Measurements from ENCODE around the gene GRIN1.
"Not testable (repeated sequence)": the region's sequence is repeated elsewhere in the genome, so short reads cannot be mapped to it uniquely, and the experiment has no call there.

Gene GRIN1

DNA sequence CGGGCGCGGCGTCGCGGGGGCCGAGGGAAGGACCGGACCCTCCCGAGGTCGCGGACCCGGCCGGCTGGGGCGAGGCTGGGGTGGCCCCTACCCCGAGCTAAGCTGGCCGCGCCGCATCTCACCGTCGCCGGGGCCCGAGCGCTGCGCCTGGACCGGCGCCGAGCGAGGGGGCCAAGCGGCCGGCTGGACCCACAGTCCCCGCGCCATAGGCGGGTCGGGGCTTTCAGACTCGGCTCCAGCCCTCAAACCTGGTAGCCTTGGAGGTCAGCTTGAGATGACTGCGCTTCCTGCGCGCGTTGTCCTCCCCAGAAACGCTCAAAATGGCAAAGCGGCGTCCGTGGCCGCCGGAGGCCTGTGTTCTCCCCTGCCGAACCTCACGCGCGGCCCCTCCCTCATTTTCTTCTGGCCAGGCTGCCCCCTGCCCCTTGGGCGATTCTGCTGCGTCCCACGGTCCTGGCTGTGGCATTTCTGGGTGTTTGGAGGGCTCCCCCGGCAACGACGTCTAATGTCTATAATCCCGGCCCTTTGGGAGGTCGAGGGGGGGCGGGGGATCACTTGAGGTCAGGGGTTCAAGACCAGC, 8.7 kb upstream of the GRIN1 start:
- peaks cover 25% of the 10 kb centered on the region for H3K4me1 Mint-ChIP-seq (ENCODE audit: low read depth)
- H3K9me3 Mint-ChIP-seq = no peaks in the 10 kb centered on the region
- peak overlapping the region; percentile 75 for H3K27ac Mint-ChIP-seq
- peak overlapping the region; percentile 84 for H3K4me3 Mint-ChIP-seq
- H3K27me3 Mint-ChIP-seq (ENCODE audit: low read depth) = peaks cover 4% of the 10 kb centered on the region
- peaks cover 2% of the 10 kb centered on the region for H3K36me3 Mint-ChIP-seq (ENCODE audit: low read depth)

DNA sequence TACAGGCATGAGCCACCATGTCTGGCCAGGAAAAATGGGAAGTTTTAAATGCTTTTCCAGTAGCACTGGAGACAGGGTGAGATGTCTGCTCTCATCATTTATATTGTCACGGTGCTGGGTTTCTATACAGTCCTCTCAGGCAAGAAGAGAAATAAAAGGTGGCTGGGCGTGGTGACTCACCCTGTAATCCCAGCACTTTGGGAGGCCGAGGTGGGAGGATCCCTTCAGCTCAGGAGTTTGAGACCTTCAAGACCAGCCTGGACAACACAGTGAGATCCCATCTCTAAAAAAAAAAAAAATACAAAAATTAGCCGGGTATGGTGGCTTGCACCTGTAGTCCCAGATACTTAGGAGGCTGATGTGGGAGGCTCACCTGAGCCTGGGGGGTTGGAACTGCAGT, 4.8 kb upstream of the GRIN1 start:
- Mint-ChIP-seq H3K9me3 (no peaks in the 10 kb centered on the region), H3K4me3 (no peak overlapping the region), H3K27ac (no peak overlapping the region), H3K36me3 (ENCODE audit: low read depth) (no peaks in the 10 kb centered on the region), H3K27me3 (ENCODE audit: low read depth) (peaks cover 23% of the 10 kb centered on the region), H3K4me1 (ENCODE audit: low read depth) (peaks cover 2% of the 10 kb centered on the region)

DNA sequence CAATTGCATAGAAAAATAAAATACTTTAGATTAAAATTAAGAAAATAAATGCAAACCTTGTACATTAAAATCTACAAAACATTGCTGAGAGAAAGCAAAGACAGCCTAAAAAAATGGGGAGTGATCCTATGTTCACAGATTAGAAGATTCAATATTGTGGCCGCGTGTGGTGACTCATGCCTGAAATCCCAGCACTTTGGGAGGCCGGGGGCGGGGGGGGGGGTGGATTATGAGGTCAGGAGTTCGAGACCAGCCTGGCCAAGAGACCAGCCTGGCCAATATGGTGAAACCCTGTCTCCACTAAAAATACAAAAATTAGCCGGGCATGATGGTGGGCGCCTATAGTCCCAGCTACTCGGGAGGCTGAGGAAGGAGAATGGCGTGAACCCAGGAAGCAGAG, 3.8 kb upstream of the GRIN1 start:
- H3K27ac Mint-ChIP-seq; H3K4me3 Mint-ChIP-seq; H3K9me3 Mint-ChIP-seq; H3K4me1 Mint-ChIP-seq (ENCODE audit: low read depth); H3K36me3 Mint-ChIP-seq (ENCODE audit: low read depth): not testable (repeated sequence)
- peaks cover 32% of the 10 kb centered on the region for H3K27me3 Mint-ChIP-seq (ENCODE audit: low read depth)

DNA sequence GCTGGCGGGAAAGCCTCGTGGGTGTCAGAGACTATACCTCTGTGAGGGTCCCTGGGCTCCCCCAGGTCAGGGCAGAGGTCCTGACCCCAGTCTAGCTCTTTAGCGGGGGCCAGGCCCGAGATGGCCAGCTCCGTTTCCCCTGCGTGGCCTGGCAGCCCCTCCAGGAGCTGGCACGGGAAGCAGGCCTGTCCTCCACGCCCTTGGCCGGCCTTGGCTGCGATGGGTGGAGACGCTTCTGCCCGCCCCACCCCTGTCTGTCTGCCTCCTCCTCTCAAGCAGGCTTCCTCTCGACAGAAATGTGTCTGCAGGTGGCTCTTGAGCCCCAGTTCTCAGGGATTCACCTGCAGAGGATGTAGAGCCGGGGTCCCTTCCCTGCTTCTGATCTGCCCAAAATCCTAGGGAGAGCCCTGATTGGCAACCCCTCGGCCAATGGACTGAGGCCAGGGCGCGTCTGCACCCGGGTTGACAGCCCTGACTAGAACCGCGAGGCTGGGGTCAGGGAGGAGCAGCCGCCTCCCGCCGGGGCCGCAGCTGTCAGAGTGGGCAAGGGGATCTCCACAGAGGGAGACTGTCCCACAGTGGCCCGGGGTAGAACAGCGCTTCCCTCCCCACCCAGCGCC, 2.6 kb upstream of the GRIN1 start:
- no peaks in the 10 kb centered on the region for H3K36me3 Mint-ChIP-seq (ENCODE audit: low read depth)
- no peak overlapping the region for H3K4me3 Mint-ChIP-seq
- H3K4me1 Mint-ChIP-seq (ENCODE audit: low read depth) = peaks cover 3% of the 10 kb centered on the region
- no peak overlapping the region for H3K27ac Mint-ChIP-seq
- peaks cover 38% of the 10 kb centered on the region for H3K27me3 Mint-ChIP-seq (ENCODE audit: low read depth)
- H3K9me3 Mint-ChIP-seq = no peaks in the 10 kb centered on the region

DNA sequence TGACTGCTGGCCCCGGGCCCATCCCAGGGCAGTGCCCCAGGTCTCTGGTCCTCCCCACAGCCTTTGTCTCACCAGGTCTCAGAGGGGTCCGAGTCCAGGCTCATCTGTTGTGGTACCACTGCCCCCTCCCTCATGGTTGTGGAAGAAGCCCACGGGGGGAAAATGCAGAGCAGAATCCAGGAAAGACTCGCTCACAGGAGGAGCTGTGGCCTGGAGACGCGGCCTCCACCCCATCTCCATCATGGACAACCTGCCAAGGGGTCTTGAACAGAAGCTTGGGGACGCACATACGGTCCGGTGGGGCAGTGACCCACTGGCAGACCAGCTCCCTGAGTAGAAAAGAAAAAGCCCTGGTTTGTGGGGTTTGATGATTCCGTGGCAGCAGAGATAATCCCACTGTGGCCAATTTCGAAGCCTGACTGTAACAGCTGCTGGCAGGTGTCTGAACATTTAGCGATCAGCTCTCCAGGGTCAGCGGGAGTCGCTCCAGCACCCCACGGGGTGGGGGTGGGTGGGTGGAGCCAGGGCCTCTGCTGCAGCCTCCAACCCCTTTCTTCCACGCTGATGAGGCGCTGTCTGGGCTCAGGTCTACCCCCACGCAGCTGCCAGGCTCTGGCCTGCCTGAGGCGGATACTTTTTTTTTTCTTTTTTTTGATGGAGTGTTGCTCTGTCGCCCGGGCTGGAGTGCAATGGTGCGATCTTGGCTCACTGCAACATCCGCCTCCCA, 1.9 kb upstream of the GRIN1 start:
- H3K4me3 Mint-ChIP-seq = no peak overlapping the region
- H3K9me3 Mint-ChIP-seq = no peaks in the 10 kb centered on the region
- peaks cover 3% of the 10 kb centered on the region for H3K4me1 Mint-ChIP-seq (ENCODE audit: low read depth)
- no peaks in the 10 kb centered on the region for H3K36me3 Mint-ChIP-seq (ENCODE audit: low read depth)
- peaks cover 40% of the 10 kb centered on the region for H3K27me3 Mint-ChIP-seq (ENCODE audit: low read depth)
- H3K27ac Mint-ChIP-seq = no peak overlapping the region

DNA sequence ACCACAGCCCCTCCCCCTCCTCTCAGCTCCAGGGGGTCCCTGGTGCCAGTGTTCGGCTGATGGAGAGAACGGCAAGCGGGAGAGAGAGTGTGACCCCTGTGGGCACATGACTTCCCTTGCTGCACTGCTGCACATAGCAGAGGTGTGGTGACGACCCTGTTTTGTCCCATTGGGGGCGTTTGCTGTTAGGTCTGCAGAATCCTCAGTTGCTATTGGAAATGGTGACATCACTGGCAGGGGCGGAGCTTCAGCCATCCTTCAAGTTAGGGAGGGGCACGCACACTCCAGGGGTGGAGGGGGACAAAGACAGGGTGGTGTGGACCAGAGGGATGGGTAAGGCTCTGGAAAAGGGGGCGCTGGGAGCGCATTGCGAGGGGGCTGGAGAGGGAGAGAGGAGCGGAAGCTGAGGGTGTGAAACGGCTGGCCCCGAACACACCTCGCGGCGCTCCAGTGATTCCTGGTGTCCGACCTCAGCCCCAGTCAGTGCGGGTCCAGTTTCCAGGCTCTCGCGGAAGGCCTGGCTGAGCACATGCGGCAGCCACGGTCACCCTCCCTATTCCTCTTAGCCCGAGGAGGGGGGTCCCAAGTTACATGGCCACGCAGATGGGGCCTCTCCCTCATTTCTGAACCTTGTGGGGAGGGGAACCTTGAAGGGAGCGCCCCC, 764 bp upstream of the GRIN1 start:
- Mint-ChIP-seq H3K36me3 (ENCODE audit: low read depth) (no peaks in the 10 kb centered on the region), H3K9me3 (no peaks in the 10 kb centered on the region), H3K27me3 (ENCODE audit: low read depth) (peaks cover 42% of the 10 kb centered on the region), H3K4me3 (no peak overlapping the region), H3K27ac (peak overlapping the region; percentile 3), H3K4me1 (ENCODE audit: low read depth) (peaks cover 3% of the 10 kb centered on the region)

DNA sequence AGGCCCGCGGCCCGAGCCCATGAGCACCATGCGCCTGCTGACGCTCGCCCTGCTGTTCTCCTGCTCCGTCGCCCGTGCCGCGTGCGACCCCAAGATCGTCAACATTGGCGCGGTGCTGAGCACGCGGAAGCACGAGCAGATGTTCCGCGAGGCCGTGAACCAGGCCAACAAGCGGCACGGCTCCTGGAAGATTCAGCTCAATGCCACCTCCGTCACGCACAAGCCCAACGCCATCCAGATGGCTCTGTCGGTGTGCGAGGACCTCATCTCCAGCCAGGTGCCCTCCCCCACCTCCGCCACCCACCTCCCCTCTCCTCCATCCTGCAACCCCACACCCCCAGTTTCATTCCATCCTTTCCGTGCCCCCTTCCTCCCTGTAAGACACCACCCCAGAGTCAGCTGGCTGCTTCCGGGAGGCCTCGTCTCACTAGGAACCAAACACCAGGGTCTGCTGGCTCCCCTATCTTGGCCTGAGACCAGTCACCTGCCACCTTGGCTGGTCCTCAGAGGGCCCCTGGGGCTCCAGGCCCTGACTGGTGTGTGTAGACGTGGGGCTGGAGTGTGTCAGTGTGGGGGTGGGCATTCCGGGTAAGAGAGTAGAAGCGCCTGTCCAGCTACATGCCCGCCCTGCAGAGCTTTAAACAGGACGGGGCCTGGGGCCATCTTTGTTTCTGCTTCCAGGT, 655 bp downstream of the GRIN1 start:
- H3K9me3 Mint-ChIP-seq = no peaks in the 10 kb centered on the region
- H3K4me1 Mint-ChIP-seq (ENCODE audit: low read depth) = peaks cover 3% of the 10 kb centered on the region
- H3K27me3 Mint-ChIP-seq (ENCODE audit: low read depth) = peaks cover 41% of the 10 kb centered on the region
- H3K4me3 Mint-ChIP-seq = no peak overlapping the region
- H3K36me3 Mint-ChIP-seq (ENCODE audit: low read depth) = no peaks in the 10 kb centered on the region
- no peak overlapping the region for H3K27ac Mint-ChIP-seq

DNA sequence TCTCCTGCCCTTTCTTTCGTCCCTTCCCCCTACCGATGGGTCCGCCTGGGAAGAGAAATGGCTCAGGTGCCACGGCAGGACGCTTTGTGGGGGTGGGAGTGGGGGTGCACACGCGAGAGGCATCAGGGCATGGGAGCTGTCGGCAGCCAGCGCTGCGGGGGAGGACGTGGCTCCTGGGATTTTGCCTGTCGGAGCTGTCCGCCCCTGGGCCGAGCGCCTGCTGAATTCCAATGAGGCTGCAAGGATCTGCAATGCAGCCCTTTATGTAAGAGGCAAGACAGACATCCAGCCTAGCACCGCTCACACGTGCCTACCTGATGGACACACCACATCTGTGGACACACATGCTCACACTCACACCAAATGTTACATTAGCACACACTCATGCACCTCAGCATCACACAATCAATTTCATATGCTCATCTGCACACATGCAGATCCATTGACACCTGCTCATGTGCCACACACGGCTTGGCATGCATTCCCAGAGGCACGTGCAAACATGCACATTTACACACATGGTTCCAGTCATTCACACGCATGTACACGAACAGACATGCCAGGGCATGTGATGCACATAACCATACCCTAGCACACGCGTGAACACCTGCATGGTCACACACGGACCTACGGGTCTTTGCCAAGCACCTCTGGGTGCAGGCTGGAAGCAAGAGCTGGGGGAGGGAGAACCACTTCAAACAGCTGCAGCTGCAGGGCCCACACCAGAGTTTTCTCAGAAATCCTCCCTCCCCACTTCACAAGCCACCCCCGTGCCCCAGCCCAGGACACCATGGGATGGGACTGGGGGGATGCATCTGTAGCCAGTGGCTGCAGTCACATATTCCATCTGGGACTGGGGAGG, 1.4 kb downstream of the GRIN1 start:
- H3K9me3 Mint-ChIP-seq = no peaks in the 10 kb centered on the region
- no peaks in the 10 kb centered on the region for H3K36me3 Mint-ChIP-seq (ENCODE audit: low read depth)
- H3K27ac Mint-ChIP-seq = no peak overlapping the region
- H3K27me3 Mint-ChIP-seq (ENCODE audit: low read depth) = peaks cover 41% of the 10 kb centered on the region
- no peak overlapping the region for H3K4me3 Mint-ChIP-seq
- H3K4me1 Mint-ChIP-seq (ENCODE audit: low read depth) = peaks cover 3% of the 10 kb centered on the region

DNA sequence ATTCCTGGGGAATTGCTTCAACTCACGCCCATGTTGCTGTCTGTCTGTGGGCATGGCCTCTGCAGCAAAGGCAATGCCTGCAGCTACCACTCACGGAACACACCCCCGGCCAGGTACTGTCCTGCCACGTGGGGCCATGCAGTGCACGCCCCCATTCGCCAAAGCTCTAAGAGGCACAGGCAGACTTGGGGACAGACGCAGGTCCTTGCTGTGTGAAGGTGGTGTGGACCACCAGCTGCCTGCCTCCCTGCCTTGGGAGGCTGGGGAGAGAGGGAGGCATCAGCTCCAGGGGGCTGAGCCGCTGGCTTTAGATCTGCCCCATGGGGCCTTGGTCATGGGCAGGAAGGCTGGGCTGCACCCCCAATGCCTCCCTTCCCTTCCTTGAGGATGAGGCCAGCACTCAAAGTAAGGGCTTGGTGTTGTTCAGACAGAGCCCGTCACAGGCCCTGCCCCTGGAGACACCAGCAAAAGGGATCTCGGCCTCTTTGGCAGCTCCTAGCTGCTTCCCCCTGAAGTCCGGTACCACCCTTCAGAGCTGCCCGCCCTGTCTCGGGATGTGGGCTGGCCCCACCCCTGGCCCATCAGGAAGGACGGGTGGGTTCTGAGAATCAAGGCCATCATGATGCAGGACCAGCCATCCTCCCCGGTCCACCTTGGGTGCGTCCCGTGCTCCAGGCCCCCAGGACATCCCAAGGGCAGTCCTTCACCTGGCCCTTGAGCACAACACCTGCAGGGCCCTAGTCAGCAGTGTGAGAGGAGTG, 2.3 kb downstream of the GRIN1 start:
- Mint-ChIP-seq H3K4me1 (ENCODE audit: low read depth) (peaks cover 3% of the 10 kb centered on the region), H3K27me3 (ENCODE audit: low read depth) (peaks cover 35% of the 10 kb centered on the region), H3K27ac (no peak overlapping the region), H3K9me3 (no peaks in the 10 kb centered on the region), H3K4me3 (no peak overlapping the region), H3K36me3 (ENCODE audit: low read depth) (no peaks in the 10 kb centered on the region)

DNA sequence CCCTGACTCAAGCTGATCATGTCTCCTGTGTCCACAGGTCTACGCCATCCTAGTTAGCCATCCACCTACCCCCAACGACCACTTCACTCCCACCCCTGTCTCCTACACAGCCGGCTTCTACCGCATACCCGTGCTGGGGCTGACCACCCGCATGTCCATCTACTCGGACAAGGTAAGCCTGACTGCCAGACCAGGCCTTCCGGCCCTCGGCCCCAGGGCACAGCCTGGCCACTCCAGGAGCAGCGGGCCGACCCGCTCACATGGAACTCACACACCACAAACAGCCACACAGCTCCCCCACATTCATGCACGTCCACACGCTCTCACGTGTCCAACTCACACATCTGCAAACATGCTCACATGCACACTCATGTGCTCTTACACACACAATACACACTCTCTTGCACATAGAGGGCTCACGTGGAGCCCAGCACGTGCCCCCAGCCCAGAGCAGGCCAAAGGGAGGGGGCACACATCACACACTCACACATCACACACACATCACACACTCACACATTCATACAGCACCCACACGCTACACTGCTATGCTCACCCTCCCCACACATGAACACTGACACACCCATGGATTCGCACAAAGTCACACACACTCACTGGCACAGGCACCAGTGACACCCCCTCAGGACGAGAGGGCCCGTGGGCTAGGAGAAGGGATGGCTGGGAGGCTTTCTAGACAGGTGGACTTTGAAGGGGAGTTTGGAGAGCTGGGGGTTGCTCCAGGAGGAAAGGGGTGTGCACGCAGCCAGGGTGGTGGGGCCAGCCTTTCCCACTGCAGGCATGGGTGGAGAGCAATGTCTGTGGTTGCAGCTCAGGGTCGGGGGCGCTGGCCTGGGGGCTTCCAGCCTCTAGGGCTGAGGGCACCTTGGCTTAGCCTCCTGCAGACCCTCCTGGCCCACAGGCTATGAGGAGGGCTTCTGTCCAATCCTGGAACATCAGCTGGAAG, 3.3 kb downstream of the GRIN1 start:
- Mint-ChIP-seq H3K36me3 (ENCODE audit: low read depth) (no peaks in the 10 kb centered on the region), H3K9me3 (no peaks in the 10 kb centered on the region), H3K27ac (no peak overlapping the region), H3K4me1 (ENCODE audit: low read depth) (peaks cover 3% of the 10 kb centered on the region), H3K4me3 (no peak overlapping the region), H3K27me3 (ENCODE audit: low read depth) (peaks cover 35% of the 10 kb centered on the region)

DNA sequence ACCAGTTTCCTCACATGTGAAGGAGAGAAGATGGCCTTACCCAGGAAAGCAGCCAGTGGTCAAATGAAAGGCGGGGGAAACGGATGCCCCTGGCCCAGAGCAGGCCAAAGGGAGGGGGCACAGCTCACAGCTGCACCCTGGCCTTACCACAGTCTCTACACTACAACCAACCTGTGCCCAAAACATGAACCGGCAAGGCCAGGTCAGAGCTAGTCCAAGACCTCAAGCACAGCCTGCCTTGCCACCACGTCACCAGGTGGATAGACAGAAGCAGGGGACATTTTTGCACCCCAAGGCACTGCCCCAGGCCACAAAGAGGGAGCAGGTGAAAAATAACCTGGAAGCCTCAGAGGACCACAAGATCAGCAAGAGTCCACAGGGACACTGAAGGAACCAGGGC, 4.5 kb downstream of the GRIN1 start:
- Mint-ChIP-seq H3K27ac (no peak overlapping the region), H3K9me3 (no peaks in the 10 kb centered on the region), H3K36me3 (ENCODE audit: low read depth) (no peaks in the 10 kb centered on the region), H3K4me3 (no peak overlapping the region), H3K4me1 (ENCODE audit: low read depth) (peaks cover 3% of the 10 kb centered on the region), H3K27me3 (ENCODE audit: low read depth) (peaks cover 24% of the 10 kb centered on the region)

DNA sequence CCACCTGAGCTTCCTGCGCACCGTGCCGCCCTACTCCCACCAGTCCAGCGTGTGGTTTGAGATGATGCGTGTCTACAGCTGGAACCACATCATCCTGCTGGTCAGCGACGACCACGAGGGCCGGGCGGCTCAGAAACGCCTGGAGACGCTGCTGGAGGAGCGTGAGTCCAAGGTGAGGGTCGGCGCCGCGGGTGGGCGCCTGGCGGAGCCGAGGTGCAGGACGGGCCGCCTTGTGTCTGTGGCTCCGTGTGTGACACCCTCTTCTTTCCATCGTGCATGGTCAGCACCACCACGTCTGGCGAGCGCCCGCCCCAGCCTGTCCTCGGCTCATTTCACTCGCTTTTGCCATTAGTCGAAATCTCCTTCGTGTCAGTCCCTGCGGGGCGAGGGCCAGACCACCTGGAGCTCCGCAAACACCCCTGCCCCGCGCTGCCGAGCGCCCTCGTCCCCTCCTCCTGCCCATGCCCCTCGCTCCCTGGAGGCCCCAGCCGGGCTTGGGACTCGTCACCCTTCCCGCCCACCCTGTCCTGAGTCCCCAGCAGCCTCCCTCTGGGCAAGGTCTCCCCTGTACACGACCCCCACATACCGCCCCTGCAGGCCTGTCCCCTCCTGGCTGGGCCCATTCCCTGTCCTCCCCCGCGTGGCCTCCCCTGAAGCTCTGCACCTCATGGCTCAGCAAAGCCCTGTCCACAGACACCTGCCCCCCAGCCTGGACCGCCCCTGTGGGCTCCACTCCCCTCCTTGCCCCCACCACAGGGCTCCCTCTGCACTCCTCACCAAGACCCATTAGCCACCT, 7.0 kb downstream of the GRIN1 start:
- Mint-ChIP-seq H3K36me3 (ENCODE audit: low read depth) (no peaks in the 10 kb centered on the region), H3K27me3 (ENCODE audit: low read depth) (peaks cover 7% of the 10 kb centered on the region), H3K27ac (no peak overlapping the region), H3K4me1 (ENCODE audit: low read depth) (peaks cover 7% of the 10 kb centered on the region), H3K9me3 (no peaks in the 10 kb centered on the region), H3K4me3 (no peak overlapping the region)
